A549 treated with dexamethasone at 1 μM for 4 hours (cell line): ENCODE results near the gene USP10. TPM values are rescaled to one million over a fixed set of nuclear protein-coding genes. Genes with fewer than 3 reads are reported as not detected.

Experiments used
- total RNA-seq: library from RNA; stranded (reverse); fragments of 200-300 nt; extraction: Qiagen RNA extraction; gene quantifications from 5 replicates; pipeline ENCODE4 v1.2.3, GENCODE V29; 2022

Gene USP10, protein sequence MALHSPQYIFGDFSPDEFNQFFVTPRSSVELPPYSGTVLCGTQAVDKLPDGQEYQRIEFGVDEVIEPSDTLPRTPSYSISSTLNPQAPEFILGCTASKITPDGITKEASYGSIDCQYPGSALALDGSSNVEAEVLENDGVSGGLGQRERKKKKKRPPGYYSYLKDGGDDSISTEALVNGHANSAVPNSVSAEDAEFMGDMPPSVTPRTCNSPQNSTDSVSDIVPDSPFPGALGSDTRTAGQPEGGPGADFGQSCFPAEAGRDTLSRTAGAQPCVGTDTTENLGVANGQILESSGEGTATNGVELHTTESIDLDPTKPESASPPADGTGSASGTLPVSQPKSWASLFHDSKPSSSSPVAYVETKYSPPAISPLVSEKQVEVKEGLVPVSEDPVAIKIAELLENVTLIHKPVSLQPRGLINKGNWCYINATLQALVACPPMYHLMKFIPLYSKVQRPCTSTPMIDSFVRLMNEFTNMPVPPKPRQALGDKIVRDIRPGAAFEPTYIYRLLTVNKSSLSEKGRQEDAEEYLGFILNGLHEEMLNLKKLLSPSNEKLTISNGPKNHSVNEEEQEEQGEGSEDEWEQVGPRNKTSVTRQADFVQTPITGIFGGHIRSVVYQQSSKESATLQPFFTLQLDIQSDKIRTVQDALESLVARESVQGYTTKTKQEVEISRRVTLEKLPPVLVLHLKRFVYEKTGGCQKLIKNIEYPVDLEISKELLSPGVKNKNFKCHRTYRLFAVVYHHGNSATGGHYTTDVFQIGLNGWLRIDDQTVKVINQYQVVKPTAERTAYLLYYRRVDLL
- total RNA-seq, result 70.7 to 83.7 TPM (median 78.5 TPM) in 5 replicates

DNA sequence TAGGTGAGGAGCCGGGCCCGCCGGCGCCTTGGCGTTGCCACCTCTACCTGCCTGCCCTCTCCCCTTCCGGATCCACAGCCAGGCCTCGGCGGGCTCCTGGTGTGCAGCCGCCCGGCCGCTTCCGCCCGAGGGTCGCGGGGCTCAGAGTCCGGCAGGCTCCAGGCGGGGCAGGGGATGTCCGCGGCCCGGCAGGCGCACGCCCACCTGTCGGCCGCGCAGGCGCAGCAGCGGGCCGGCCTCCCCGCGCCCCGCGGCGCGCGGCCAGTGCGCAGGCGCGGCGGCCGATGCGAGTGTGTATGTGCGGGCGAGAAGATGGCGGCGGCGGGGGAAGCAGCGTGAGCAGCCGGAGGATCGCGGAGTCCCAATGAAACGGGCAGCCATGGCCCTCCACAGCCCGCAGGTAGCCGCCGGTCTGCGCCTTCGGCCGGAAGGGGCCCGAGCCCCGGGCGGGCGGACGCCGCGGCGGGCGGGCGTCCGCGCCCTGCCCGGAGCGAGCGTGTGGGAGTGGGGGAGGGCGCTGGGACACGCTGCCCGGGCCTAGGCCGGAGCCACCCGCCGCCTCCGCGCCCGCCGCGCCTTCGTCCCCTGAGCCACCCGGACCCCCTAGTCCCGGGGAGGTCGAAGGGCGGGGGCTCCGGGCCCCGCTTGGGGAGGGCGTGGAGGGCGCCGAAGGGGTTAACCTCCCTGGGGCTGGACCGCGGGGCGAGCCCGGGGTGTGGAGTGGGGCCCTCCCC lies at the start of gene USP10:
TSS of gene USP10 (plus strand) at position 289 of the 734 bp plus-strand sequence. CDS start at position 380, 91 bp downstream.

DNA sequence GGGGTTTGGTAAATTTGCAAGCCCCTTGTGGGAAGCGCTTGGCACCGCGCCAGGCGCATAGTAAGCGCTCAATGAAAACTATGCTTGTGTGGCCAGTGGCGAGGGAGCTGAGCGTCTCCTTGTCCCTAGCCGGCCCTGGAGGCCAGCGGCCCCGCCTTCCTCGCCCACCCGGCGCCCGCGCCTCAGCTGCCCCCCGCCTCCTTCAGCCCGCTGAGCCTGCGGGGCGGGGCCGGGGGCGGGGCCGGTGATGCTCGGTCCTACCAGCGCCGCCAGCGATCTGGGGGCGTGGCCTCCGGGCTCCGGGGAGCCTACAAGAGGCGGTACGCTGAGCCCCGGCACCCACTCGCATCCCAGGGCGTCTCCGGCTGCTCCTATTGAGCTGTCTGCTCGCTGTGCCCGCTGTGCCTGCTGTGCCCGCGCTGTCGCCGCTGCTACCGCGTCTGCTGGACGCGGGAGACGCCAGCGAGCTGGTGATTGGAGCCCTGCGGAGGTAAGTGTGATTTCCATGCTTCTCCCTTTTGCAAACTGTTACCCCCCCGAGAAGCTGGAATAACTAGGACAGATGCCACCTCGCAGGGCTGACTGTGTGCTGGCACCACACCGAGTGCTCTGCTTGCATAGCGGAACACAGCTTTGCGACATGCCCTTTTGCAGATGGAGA lies 120.0 kb downstream of the USP10 start, which contains the start of gene CRISPLD2:
TSS of gene CRISPLD2 (plus strand) at position 342 of the 661 bp plus-strand sequence. CDS start 18,511 bp downstream, outside the sequence.

Other genes starting within 250 kb of the USP10 start
- 44.5 to 60.1 TPM (median 52.7 TPM) in 5 replicates for gene MEAK7, start 195.3 kb upstream of the USP10 start, total RNA-seq
- gene COTL1, start 81.9 kb upstream of the USP10 start, total RNA-seq, result 402 to 587 TPM (median 520 TPM) in 5 replicates
- 17.2 to 27.5 TPM (median 23.6 TPM) in 5 replicates for gene KLHL36, start 51.5 kb upstream of the USP10 start, total RNA-seq
- 3.6 to 4.7 TPM (median 4.1 TPM) in 5 replicates for gene CRISPLD2, start 120.0 kb downstream of the USP10 start, total RNA-seq